Fibroblast of skin of left quadriceps (primary cell): ENCODE data around the gene JAGN1.
"Not testable (repeated sequence)": the region's sequence is repeated elsewhere in the genome, so short reads cannot be mapped to it uniquely, and the experiment has no call there.

ENCODE experiments used
- DNase-seq, 2 experiments: peaks; one replicate each; pipeline ENCODE4 v3.0.0-alpha.2; 2013; ENCODE audit warnings: low read depth in 2 of 2

The JAGN1 gene

GRCh38 chr3:9898467-9899241 lies 8.2 kb downstream of the JAGN1 start:
- DNase-seq, result no peak

DNA sequence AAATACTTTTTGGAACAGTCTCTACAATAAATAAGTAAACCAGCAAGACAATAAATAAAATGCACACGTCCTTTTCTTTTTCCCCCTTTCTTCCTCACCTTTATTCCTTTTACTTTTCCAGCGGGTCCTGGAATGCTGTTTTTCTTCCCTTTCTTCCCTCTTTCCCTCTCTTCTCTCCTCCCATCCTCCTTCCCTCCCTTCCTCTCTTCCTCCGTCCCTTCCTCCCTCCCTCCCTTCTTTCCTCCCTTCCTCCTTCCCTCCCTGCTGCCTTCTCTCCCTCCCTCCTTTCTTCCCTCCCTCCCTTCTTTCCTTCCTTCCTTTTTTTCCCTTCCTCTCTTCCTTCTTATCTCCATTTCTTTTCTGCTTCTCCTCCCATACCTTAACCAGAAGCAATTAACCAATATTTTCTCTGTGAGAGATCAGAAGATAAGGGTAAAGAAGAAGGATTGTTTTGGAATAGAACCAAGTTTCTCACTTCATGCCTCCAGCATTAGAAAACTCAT lies 8.9 kb downstream of the JAGN1 start:
- DNase-seq, result no peak

DNA sequence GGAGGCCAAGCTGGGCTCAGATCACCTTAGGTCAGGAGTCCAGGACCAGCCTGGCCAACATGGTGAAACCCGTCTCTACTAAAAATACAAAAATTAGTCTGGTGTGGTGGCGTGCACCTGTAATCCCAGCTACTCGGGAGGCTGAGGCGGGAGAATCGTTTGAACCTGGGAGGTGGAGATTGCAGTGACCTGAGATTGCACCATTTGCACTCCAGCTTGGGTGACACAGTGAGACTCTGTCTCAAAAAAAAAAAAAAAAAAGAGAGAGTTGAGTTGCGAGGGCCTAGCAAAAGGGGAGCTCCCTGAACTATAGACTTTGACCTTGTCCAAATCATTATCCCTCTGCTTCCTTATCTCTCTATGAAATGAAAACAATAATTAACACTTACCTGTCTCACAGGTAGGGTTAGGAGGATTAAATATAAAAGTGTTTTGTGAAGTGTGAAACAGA lies 10.6 kb downstream of the JAGN1 start:
- DNase-seq, result not testable (repeated sequence)

GRCh38 chr3:9901967-9902366 lies 11.6 kb downstream of the JAGN1 start:
- DNase-seq, result no peak

DNA sequence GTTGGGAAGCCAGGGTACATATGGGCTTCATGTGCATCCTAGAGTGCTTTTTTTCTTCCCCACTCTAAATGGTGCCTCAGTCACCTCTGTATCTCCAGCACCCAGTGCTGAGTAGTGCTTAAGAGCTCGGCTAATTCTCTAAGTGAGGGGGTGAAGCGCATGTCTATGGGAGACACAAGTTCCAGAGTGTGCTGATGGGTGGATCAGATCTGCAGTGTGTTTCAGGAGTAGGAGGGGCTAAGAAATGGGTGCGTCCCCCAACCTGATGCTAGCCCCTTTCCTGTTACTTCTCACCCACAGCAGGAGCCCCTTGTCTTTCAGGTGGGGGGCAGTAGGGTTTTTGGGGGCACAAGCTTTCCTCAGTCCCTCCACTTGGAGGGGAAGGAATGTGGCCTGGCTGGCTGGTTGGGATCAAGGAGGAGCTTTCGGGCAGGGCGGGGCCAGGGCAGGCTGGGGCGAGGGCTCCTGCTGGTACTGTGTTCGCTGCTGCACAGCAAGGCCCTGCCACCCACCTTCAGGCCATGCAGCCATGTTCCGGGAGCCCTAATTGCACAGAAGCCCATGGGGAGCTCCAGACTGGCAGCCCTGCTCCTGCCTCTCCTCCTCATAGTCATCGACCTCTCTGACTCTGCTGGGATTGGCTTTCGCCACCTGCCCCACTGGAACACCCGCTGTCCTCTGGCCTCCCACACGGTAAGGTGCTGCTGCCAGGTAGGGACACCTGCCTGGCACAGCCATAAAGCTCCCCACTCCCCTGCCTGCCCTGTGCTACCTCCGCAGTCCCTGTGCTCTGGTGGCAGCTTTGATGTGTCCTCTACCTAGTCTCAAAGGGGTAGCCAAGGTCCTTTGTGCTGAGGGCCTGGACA lies 12.2 kb downstream of the JAGN1 start, which contains the start of gene IL17RE:
TSS of gene IL17RE (plus strand) at position 477 of the 866 bp plus-strand sequence. CDS start at position 562, 85 bp downstream.
- no peak for DNase-seq

- DNase-seq, result no peak
Measured at GRCh38 chr3:9903238-9903624, 12.8 kb downstream of the JAGN1 start.

DNA sequence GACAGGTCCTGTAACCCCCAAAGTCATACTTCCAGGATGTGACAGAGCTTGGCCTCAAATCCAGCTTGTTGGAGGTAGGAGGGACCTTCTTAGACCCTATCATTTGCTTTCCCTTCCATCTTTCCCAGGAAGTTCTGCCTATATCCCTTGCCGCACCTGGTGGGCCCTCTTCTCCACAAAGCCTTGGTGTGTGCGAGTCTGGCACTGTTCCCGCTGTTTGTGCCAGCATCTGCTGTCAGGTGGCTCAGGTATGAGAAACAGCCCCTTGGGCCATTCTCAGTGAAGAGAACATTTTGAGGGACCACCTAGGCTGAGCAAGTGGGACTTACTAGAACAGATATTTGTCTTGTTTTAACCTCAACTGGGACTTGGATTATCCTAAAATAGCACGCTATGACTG lies 13.5 kb downstream of the JAGN1 start:
- DNase-seq, result no peak

DNA sequence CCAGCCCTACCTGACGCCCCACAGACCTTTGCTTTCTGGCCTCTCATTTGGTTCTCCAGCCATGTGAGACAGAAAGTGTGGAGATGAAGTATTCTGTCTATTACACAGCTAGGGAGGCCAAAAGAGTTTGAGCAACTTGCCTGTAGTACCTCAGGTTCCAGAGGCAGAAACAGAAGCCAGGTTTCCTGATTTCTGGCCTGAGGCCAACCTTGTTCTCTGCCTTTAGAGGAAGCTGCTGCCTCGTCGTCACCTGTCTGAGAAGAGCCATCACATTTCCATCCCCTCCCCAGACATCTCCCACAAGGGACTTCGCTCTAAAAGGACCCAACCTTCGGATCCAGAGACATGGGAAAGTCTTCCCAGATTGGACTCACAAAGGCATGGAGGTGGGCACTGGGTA lies 16.1 kb downstream of the JAGN1 start:
- no peak for DNase-seq

DNA sequence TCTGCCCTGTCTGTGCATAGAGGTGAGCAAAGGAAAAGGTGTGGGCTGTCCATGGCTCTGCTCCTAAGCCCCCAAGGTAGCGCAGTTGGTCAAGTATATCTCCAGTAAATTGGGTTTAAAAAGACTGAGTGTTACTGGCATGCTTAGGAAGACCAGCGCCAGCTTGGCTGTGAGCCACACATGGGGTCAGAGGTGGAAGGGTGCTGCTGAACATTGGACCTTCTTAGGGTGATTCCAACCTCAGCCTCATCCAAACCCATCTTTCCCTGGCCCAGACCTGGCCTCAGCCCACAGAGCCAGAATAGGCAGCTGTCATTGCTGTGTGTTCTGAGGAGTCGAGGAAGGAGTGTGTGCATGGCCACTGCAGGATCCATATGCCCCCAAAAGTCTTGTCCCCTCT lies 17.9 kb downstream of the JAGN1 start:
- DNase-seq, result no peak

- DNase-seq, result no peak
Measured at GRCh38 chr3:9909221-9910013, 19.0 kb downstream of the JAGN1 start.

DNA sequence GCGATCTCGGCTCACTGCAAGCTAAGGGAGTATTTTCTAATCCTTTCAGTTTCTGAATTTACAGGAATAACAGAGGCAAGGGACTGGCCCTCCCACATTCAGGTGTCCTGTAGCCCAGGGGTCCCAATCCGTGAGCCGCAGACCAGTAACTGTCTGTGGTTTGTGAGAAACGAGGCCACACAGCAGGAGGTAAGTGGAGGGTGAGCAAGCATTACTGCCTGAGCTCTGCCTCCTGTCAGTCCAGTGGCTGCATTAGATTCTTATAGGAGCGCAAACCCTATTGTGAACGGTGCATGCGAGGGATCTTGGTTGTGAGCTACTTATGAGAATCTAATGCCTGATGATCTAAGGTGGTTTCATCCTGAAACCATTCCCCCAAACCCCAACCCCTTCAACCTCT lies 21.5 kb downstream of the JAGN1 start:
- DNase-seq, result no peak

GRCh38 chr3:9912294-9912935 lies 22.0 kb downstream of the JAGN1 start:
- DNase-seq, result no peak

- no peak for DNase-seq
Measured at GRCh38 chr3:9913601-9914000, 23.2 kb downstream of the JAGN1 start.

DNA sequence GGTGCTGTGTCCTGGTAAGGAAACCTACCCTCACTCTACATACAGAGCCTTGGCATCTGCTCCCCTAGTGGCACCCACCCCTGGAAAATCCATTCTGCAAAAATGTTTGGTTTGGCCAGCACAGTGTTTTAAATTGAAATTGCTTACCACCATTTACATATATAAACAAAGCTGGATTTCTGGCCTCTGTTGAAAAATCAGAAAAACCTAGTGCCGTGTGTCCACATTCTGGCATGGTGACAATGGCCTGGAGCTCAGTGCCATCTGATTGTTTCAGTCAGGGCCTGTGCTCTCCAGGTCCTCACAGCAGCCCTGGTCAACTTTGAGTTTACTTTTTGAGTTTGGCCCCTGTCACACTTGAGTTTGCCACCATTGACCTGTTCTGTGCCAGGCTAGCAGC lies 23.6 kb downstream of the JAGN1 start:
- no peak for DNase-seq

- DNase-seq, result no peak
Measured at GRCh38 chr3:9914559-9915253, 24.3 kb downstream of the JAGN1 start.

DNA sequence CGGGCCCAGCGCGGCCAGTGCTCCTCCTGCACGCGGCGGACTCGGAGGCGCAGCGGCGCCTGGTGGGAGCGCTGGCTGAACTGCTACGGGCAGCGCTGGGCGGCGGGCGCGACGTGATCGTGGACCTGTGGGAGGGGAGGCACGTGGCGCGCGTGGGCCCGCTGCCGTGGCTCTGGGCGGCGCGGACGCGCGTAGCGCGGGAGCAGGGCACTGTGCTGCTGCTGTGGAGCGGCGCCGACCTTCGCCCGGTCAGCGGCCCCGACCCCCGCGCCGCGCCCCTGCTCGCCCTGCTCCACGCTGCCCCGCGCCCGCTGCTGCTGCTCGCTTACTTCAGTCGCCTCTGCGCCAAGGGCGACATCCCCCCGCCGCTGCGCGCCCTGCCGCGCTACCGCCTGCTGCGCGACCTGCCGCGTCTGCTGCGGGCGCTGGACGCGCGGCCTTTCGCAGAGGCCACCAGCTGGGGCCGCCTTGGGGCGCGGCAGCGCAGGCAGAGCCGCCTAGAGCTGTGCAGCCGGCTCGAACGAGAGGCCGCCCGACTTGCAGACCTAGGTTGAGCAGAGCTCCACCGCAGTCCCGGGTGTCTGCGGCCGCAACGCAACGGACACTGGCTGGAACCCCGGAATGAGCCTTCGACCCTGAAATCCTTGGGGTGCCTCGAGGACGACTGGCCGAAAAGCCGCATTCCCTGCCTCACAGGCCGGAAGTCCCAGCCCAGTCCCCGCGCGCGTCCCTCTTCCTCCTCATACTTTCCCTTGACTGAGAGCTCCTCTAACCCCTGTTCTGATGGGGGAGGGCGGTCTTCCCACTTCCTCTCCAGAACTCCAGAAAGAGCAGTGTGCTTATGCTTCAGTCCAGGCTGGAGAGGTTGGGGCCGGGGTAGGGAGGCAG lies 25.1 kb downstream of the JAGN1 start:
- DNase-seq, result no peak

- DNase-seq, result no peak
Measured at GRCh38 chr3:9916346-9916733, 25.9 kb downstream of the JAGN1 start.

GRCh38 chr3:9916734-9917680 lies 26.6 kb downstream of the JAGN1 start, which contains the start of gene IL17RC:
Gene IL17RC (plus strand): TSS chr3:9917098. CDS start chr3:9917316, 218 bp downstream.
- DNase-seq, result peak in 1 of 2 experiments; percentile 50
